HepG2 (cell line): ENCODE measurements around the gene STK4. TPM values are rescaled to one million over a fixed set of nuclear protein-coding genes. Genes with fewer than 3 reads are reported as not detected.

ENCODE experiments used
- ATAC-seq: fragments of 200-7000 bp; cut with Tn5 transposase; 3 replicates; pipeline ENCODE4 v1.9.1; 2020; ENCODE audit warnings: mild to moderate bottlenecking, moderate library complexity
- BruUV-seq: library from RNA; stranded (reverse); fragments of 400-500 nt; replicated peaks from 2 replicates; lab custom pipeline; 2021; lab: Mats Ljungman, UMichigan
- CTCF ChIA-PET: fragments of 300-600 bp; formaldehyde crosslinking; extraction: SDS; loops from one replicate; lab custom pipeline; 2021; ENCODE audit warnings: low total read pairs, inconsistent platforms, low intra/inter-chr PET ratio; lab: Yijun Ruan, JAX
- POLR2A ChIA-PET: fragments of 350-600 bp; sonication (Branson Sonifier 250); formaldehyde crosslinking; loops from one replicate; lab custom pipeline; 2020; ENCODE audit warnings: antibody characterized with exemption, inconsistent platforms; lab: Yijun Ruan, JAX
- DNase-seq: peaks from one replicate; pipeline ENCODE4 v3.0.0-alpha.2; 2015; ENCODE audit warnings: low spot score
- FAIRE-seq: peaks from 3 replicates; lab custom pipeline; 2011; peaks lifted over from hg19 to GRCh38; lab: Jason Lieb, UNC
- H2AFZ ChIP-seq: one replicate; pipeline ENCODE4 v1.6.1; 2011; ENCODE audit warnings: low read length, inconsistent platforms
- H3K27ac ChIP-seq: fragments of 300-600 bp; 3 replicates; pipeline ENCODE4 v1.8.0; 2011; ENCODE audit warnings: mixed run types, mild to moderate bottlenecking, mixed read lengths, low read length, inconsistent platforms; ENCODE audit not compliant: insufficient read depth; ENCODE audit errors: extremely low read length
- H3K27me3 ChIP-seq, 2 experiments: fragments of 200-600 bp in 1 of 2; 2 replicates in 1 of 2; 3 replicates in 1 of 2; pipeline versions ENCODE4 v1.6.0 to v1.8.0; 2011; ENCODE audit warnings: low read length in 2 of 2, mild to moderate bottlenecking in 2 of 2, moderate library complexity in 2 of 2, inconsistent platforms in 1 of 2; ENCODE audit not compliant: insufficient read depth in 2 of 2, control insufficient read depth in 1 of 2
- H3K36me3 ChIP-seq, 2 experiments: fragments of 200-600 bp in 1 of 2; replicated peaks in 1 of 2; 2 replicates in 1 of 2; 3 replicates in 1 of 2; pipeline versions ENCODE4 v1.5.1 to v1.8.0; 2011; ENCODE audit warnings: low read length in 2 of 2, inconsistent platforms in 1 of 2; ENCODE audit not compliant: insufficient read depth in 2 of 2, control insufficient read depth in 1 of 2
- H3K4me1 ChIP-seq: 2 replicates; pipeline ENCODE4 v1.5.1; 2012; ENCODE audit warnings: low read length, inconsistent platforms; ENCODE audit not compliant: insufficient read depth
- H3K4me2 ChIP-seq: 2 replicates; pipeline ENCODE4 v1.6.0; 2011; ENCODE audit warnings: low read depth, low read length, inconsistent platforms
- H3K4me3 ChIP-seq, 3 experiments: fragments of 200-600 bp in 1 of 3; sonication (generic), shearing (Covaris generic) in 1 of 3; replicated peaks in 1 of 3; 2 replicates each; pipeline ENCODE4 v1.5.1; 2011 to 2016; ENCODE audit warnings: low read length in 3 of 3, inconsistent platforms in 2 of 3, low read depth in 2 of 3, mild to moderate bottlenecking in 2 of 3, control low read depth in 1 of 3, mixed read lengths in 1 of 3; ENCODE audit not compliant: insufficient read depth in 1 of 3
- H3K79me2 ChIP-seq: one replicate; pipeline ENCODE4 v1.6.1; 2011; ENCODE audit warnings: low read length, inconsistent platforms; ENCODE audit not compliant: insufficient read depth
- H3K9ac ChIP-seq: 2 replicates; pipeline ENCODE4 v1.6.0; 2011; ENCODE audit warnings: mild to moderate bottlenecking, low read depth, low read length, inconsistent platforms; ENCODE audit not compliant: insufficient read depth
- H3K9me3 ChIP-seq: 2 replicates; pipeline ENCODE4 v1.5.1; 2012; ENCODE audit warnings: mild to moderate bottlenecking, low read length
- H4K20me1 ChIP-seq: 2 replicates; pipeline ENCODE4 v1.6.0; 2011; ENCODE audit warnings: inconsistent platforms, mild to moderate bottlenecking, low read length, moderate library complexity; ENCODE audit not compliant: insufficient read depth
- CBX5 ChIP-seq: sonication (generic); formaldehyde crosslinking; IDR thresholded peaks from 2 replicates; pipeline ENCODE4 v1.4.0; 2020; ENCODE audit warnings: missing genetic modification reagents, borderline replicate concordance
- KAT8 ChIP-seq: IDR thresholded peaks from 2 replicates; pipeline ENCODE4 v1.6.1; 2016; ENCODE audit warnings: missing genetic modification reagents, missing compliant biosample characterization
- WGBS: methylation state at CpG from one replicate; pipeline ENCODE4 v1.1.6; 2017; ENCODE audit warnings: low lambda C conversion rate; 5-methylcytosine and 5-hydroxymethylcytosine counted together
- in situ Hi-C: cut with HindIII; loops from 2 replicates; pipeline ENCODE4 v1.10.0; 2017; ENCODE audit warnings: low pct_unique_long_range_greater_than_20kb; ENCODE audit not compliant: extremely low pct_ligation_motif_present
- intact Hi-C: fragments of 100-400 bp; cut with micrococcal nuclease; formaldehyde crosslinking; loops from one replicate; pipeline ENCODE4 v1.10.0; 2022; ENCODE audit not compliant: unreplicated experiment
- polyA plus RNA-seq, 8 experiments: library from polyadenylated mRNA; depleted of rRNA in 3 of 8; stranded (reverse) in 7 of 8; unstranded in 1 of 8; fragments of >200 nt; fragmentation: Illumina TruSeq in 4 of 8; extraction: Trizol in 4 of 8; gene quantifications; 2 replicates each; pipeline versions ENCODE4 v1.2.1 to v1.2.3, GENCODE V29; 2011 to 2016; ENCODE audit warnings: low read depth in 4 of 8, missing spikeins in 1 of 8, mixed read lengths in 1 of 8; ENCODE audit not compliant: insufficient read depth in 1 of 8
- total RNA-seq, 5 experiments: library from RNA; depleted of rRNA; stranded (reverse); fragments of >200 nt; fragmentation: Illumina TruSeq; extraction: Trizol; gene quantifications; 2 replicates each; pipeline ENCODE4 v1.2.3, GENCODE V29; 2016; ENCODE audit warnings: low read depth in 1 of 5
- TF ChIP-seq, protein P1 (sequence below): sonication (generic); formaldehyde crosslinking; IDR thresholded peaks from 2 replicates; pipeline ENCODE4 v1.4.0; 2020; ENCODE audit warnings: missing genetic modification reagents

STK4 gene
- total and polyA plus RNA-seq, 2 of the 13 experiments (the other 11 are each of a cell fraction or from before 2014, with no cell fraction given) = 25.6 to 38.3 TPM

- ChIA-PET CTCF (no interaction called here), POLR2A (interaction anchor here (0.6 to 1.2 kb wide), 2 partner anchors 12 to 88 kb away, joined by 3 read pairs; no protein-coding TSS in a partner anchor)
- 97% methylated on average over 4 of the region's 4 CpGs for WGBS
- no peak for DNase-seq
- Histone ChIP-seq H4K20me1 (no peaks in the 10 kb centered on the region), H3K27ac (no peak overlapping the region), H3K4me1 (peaks cover 9% of the 10 kb centered on the region; the same call in 1 of the 2 replicates), H3K27me3 (no peaks in the 10 kb centered on the region), H3K9me3 (no peaks in the 10 kb centered on the region), H3K36me3 (peaks cover 4 to 43% of the 10 kb centered on the region in 2 experiments; a peak in 4 of 5 replicates), H3K4me3 (no peak overlapping the region), H3K79me2 (no peaks in the 10 kb centered on the region), H3K9ac (no peak overlapping the region), H3K4me2 (no peak overlapping the region), H2AFZ (no peak overlapping the region)
- intact Hi-C loops = no loop called here
- ATAC-seq = no peak
- FAIRE-seq = no peak
- no TSS peak for BruUV-seq
- in situ Hi-C loops = loop anchor here (10.0 kb wide), 1 partner anchor 276 kb away; no protein-coding TSS in a partner anchor
- TF ChIP-seq KAT8 (CRISPR knock-in tag) (no peak), CBX5 (no peak)
- TF ChIP-seq, protein P1, sequence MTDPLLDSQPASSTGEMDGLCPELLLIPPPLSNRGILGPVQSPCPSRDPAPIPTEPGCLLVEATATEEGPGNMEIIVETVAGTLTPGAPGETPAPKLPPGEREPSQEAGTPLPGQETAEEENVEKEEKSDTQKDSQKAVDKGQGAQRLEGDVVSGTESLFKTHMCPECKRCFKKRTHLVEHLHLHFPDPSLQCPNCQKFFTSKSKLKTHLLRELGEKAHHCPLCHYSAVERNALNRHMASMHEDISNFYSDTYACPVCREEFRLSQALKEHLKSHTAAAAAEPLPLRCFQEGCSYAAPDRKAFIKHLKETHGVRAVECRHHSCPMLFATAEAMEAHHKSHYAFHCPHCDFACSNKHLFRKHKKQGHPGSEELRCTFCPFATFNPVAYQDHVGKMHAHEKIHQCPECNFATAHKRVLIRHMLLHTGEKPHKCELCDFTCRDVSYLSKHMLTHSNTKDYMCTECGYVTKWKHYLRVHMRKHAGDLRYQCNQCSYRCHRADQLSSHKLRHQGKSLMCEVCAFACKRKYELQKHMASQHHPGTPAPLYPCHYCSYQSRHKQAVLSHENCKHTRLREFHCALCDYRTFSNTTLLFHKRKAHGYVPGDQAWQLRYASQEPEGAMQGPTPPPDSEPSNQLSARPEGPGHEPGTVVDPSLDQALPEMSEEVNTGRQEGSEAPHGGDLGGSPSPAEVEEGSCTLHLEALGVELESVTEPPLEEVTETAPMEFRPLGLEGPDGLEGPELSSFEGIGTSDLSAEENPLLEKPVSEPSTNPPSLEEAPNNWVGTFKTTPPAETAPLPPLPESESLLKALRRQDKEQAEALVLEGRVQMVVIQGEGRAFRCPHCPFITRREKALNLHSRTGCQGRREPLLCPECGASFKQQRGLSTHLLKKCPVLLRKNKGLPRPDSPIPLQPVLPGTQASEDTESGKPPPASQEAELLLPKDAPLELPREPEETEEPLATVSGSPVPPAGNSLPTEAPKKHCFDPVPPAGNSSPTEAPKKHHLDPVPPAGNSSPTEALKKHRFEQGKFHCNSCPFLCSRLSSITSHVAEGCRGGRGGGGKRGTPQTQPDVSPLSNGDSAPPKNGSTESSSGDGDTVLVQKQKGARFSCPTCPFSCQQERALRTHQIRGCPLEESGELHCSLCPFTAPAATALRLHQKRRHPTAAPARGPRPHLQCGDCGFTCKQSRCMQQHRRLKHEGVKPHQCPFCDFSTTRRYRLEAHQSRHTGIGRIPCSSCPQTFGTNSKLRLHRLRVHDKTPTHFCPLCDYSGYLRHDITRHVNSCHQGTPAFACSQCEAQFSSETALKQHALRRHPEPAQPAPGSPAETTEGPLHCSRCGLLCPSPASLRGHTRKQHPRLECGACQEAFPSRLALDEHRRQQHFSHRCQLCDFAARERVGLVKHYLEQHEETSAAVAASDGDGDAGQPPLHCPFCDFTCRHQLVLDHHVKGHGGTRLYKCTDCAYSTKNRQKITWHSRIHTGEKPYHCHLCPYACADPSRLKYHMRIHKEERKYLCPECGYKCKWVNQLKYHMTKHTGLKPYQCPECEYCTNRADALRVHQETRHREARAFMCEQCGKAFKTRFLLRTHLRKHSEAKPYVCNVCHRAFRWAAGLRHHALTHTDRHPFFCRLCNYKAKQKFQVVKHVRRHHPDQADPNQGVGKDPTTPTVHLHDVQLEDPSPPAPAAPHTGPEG (CRISPR knock-in tag) = no peak
These were observed 52.9 kb downstream of the STK4 start for GRCh38 chr20:45019027-45019761.
